Lung (tissue), 12 donors: ENCODE measurements around the gene CCDC27. TPM values are rescaled to one million over a fixed set of nuclear protein-coding genes. Genes with fewer than 3 reads are reported as not detected.

Experiments
- ATAC-seq: fragments of 200-7000 bp; cut with Tn5 transposase; one replicate; pipeline ENCODE4 v1.9.1; 2020; ENCODE audit warnings: moderate number of reproducible peaks; ENCODE audit not compliant: insufficient read depth, low FRiP score
- DNase-seq, 3 donors: peaks; one replicate each; pipeline ENCODE4 v3.0.0-alpha.2; 2013 to 2017
- H3K27ac ChIP-seq, 2 donors: one replicate each; pipeline ENCODE4 v1.5.1; 2013; ENCODE audit warnings: mild to moderate bottlenecking in 2 of 2, moderate library complexity in 2 of 2, control low read depth in 1 of 2, inconsistent platforms in 1 of 2, low read depth in 1 of 2, low read length in 1 of 2
- H3K27me3 ChIP-seq, 3 donors: one replicate each; pipeline ENCODE4 v1.5.1; 2013; ENCODE audit warnings: low read length in 2 of 3; ENCODE audit not compliant: control insufficient read depth in 3 of 3, insufficient read depth in 3 of 3
- H3K36me3 ChIP-seq, 4 donors: one replicate each; pipeline ENCODE4 v1.5.1; 2013; ENCODE audit warnings: low read length in 4 of 4, mild to moderate bottlenecking in 1 of 4, moderate library complexity in 1 of 4; ENCODE audit not compliant: control insufficient read depth in 4 of 4, insufficient read depth in 4 of 4
- H3K4me1 ChIP-seq, 5 donors: one replicate each; pipeline ENCODE4 v1.5.1; 2013; ENCODE audit warnings: low read length in 5 of 5, mild to moderate bottlenecking in 2 of 5, moderate library complexity in 1 of 5; ENCODE audit not compliant: control insufficient read depth in 5 of 5, insufficient read depth in 5 of 5
- H3K4me3 ChIP-seq: one replicate; pipeline ENCODE4 v1.5.1; 2013; ENCODE audit warnings: mild to moderate bottlenecking, control low read depth, moderate library complexity
- H3K9ac ChIP-seq, 2 donors: one replicate each; pipeline ENCODE4 v1.5.1; 2013; ENCODE audit warnings: low read length in 2 of 2, control low read depth in 1 of 2; ENCODE audit not compliant: insufficient read depth in 1 of 2
- H3K9me3 ChIP-seq, 4 donors: one replicate each; pipeline ENCODE4 v1.5.1; 2013; ENCODE audit warnings: low read length in 3 of 4, mild to moderate bottlenecking in 1 of 4, moderate library complexity in 1 of 4; ENCODE audit not compliant: control insufficient read depth in 4 of 4, insufficient read depth in 3 of 4
- WGBS, 2 donors: extraction: QIAGEN DNeasy Blood & Tissue Kit; methylation state at CpG; one replicate each; pipeline ENCODE4 v1.1.7; 2013; 5-methylcytosine and 5-hydroxymethylcytosine counted together
- polyA plus RNA-seq, 2 donors: library from polyadenylated mRNA; stranded (reverse); fragments of 200-250 nt; gene quantifications; one replicate each; pipeline ENCODE4 v1.2.1, GENCODE V29; 2013
- total RNA-seq, 2 donors: library from RNA; depleted of rRNA in 1 of 2; stranded (reverse); fragments of >200 nt in 1 of 2; gene quantifications; one replicate each; pipeline ENCODE4 v1.2.1, GENCODE V29; 2014 to 2021
- TF ChIP-seq, protein P1 (sequence below): IDR thresholded peaks from 2 replicates; pipeline ENCODE4 v1.5.1; 2012; ENCODE audit warnings: mild to moderate bottlenecking; ENCODE audit errors: control extremely low read depth, extremely low read depth
- donor health status: control.
- donor health status: control.
- donor health status: Bipolar disorder and iron deficiency.
- donor health status: healthy.
- donor health status: DM: yes; HTN: yes; CAD: no.

CCDC27 gene
- total and polyA plus RNA-seq, 4 donors, result not detected

DNA sequence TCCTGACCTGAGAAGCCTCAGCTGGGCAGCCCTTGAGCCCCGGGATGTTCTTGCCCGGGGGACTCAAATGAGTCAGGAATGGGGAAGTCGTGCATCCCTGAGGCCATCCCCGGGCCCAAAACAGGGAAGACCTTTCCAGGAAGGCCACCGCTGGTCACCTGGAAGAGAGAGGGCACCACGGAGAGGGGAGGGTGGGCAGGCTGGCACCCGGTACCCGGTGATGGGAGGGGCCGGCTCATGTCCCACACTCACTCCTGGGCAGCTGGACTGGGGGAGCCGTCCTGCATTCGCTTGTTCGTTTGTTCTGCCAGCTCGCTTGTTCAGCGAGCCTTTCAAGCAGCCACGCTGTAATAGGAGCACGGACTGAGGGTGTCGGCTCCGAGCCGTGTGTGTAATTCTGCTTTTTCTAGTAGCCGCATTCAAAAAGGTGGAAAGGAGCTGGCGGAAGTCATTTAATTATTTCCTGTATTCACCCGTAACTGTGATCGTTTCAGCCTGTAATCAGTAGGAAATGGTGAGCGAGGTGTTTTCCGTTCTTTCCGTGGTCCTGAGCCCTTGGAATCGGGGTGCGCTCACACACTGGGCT lies 48.4 kb upstream of the CCDC27 start:
- no peak overlapping the region for H3K9ac ChIP-seq
- TF ChIP-seq, protein P1, sequence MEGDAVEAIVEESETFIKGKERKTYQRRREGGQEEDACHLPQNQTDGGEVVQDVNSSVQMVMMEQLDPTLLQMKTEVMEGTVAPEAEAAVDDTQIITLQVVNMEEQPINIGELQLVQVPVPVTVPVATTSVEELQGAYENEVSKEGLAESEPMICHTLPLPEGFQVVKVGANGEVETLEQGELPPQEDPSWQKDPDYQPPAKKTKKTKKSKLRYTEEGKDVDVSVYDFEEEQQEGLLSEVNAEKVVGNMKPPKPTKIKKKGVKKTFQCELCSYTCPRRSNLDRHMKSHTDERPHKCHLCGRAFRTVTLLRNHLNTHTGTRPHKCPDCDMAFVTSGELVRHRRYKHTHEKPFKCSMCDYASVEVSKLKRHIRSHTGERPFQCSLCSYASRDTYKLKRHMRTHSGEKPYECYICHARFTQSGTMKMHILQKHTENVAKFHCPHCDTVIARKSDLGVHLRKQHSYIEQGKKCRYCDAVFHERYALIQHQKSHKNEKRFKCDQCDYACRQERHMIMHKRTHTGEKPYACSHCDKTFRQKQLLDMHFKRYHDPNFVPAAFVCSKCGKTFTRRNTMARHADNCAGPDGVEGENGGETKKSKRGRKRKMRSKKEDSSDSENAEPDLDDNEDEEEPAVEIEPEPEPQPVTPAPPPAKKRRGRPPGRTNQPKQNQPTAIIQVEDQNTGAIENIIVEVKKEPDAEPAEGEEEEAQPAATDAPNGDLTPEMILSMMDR, result no peak
- peaks cover 4 to 14% (median 7%) of the 10 kb centered on the region in 3 donors for H3K27me3 ChIP-seq
- no peaks in the 10 kb centered on the region for H3K4me1 ChIP-seq
- ATAC-seq, result no peak
- 43 to 55% methylated on average over 28 of the region's 28 CpGs for WGBS, 2 donors
- no peaks in the 10 kb centered on the region for H3K9me3 ChIP-seq
- no peak overlapping the region for H3K27ac ChIP-seq
- H3K36me3 ChIP-seq, result no peaks in the 10 kb centered on the region
- DNase-seq, result no peak
- H3K4me3 ChIP-seq, result no peak overlapping the region

DNA sequence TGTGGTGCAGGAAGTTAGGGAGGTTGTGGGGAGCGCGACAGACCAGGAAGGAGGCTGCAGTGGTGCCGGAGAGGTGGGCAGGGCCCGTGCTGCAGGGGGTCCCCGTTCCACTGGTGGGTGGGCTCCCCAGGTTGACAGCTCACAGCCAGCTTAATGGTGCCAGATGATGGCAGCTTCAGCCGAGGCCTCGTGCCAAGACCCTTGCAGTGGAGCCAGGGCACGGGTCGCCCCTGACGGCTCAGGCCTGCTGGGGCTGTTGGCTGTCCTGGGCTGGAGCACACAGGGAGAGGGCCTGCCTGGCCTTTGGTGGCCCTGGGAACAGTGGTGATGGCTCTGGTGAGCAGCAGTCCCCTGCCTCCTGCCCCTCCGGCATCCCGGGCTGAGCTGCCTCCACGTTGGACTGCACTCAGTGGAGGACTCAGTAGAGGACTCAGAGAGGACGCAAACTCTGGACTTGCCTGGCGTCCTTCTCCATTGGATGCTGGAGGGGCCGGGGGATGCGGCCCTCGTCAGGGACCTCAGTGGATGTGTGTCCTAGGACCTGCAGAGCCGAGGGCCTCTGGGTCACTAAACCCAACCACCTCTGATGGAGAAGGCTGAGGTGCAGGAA lies 46.8 kb upstream of the CCDC27 start:
- Histone ChIP-seq H3K27ac (no peak overlapping the region), H3K9ac (no peak overlapping the region), H3K4me1 (peaks cover 0 to 3% (median 0%) of the 10 kb centered on the region in 5 donors), H3K27me3 (peaks cover 4 to 8% (median 7%) of the 10 kb centered on the region in 3 donors), H3K4me3 (no peak overlapping the region), H3K36me3 (no peaks in the 10 kb centered on the region), H3K9me3 (no peaks in the 10 kb centered on the region)
- 79 to 90% methylated on average over 19 of the region's 19 CpGs for whole genome bisulfite sequencing, 2 donors
- no peak for ATAC-seq
- TF ChIP-seq, protein P1, result no peak
- no peak for DNase-seq

DNA sequence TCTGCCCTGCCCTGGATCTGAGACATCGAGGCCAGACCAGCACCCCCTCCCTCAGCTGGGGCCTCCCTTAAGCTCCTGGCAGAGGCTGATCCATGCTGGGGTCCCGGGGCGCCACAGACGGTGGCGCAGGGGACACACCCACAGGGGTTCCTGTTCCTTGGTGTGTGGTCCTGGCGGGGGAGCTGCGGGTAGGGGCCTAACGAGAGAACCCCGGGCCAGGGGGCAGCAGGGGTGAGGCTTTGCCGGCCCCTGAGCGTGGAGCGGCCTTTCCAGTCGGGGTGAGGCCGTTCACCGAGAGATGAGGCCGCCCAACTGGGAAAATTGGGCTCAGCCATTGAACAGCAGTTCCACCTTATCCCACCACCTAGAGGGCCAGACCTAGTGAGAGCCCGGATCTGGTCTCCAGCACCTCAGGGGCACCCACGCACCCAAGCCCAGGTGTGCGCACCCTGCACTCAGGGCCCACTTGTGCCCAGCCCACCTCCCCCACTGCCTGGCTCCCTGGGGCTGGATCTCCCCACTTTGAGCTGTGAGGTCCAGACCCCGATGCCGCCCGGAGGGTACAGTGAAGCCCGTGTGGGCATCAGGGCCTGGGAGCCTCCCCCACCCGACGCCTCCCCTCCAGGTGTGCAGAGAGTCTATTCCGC lies 45.5 kb upstream of the CCDC27 start:
- TF ChIP-seq, protein P1, result no peak
- Histone ChIP-seq H3K9me3 (no peaks in the 10 kb centered on the region), H3K4me3 (no peak overlapping the region), H3K27ac (no peak overlapping the region), H3K36me3 (no peaks in the 10 kb centered on the region), H3K9ac (no peak overlapping the region), H3K27me3 (peaks cover 4 to 10% (median 7%) of the 10 kb centered on the region in 3 donors), H3K4me1 (peaks cover 0 to 3% (median 0%) of the 10 kb centered on the region in 5 donors)
- no peak for DNase-seq
- WGBS, 2 donors, result 80 to 86% methylated on average over 23 to 26 of the region's 26 CpGs
- no peak for ATAC-seq
